Activated naive CD8-positive, alpha-beta T cell (primary cell): ENCODE data around the gene DPM2.
A peak's percentile ranks its signal among the peaks of the same experiment; 100 is the strongest.

Experiments
- H3K27ac Mint-ChIP-seq: one replicate; pipeline ENCODE4 v1.8.0; 2021; ENCODE audit warnings: mixed read lengths
- H3K27me3 Mint-ChIP-seq: one replicate; pipeline ENCODE4 v1.8.0; 2021; ENCODE audit warnings: mixed read lengths
- H3K36me3 Mint-ChIP-seq: one replicate; pipeline ENCODE4 v1.8.0; 2021; ENCODE audit warnings: mixed read lengths
- H3K4me1 Mint-ChIP-seq: one replicate; pipeline ENCODE4 v1.8.0; 2021; ENCODE audit warnings: low read depth, mixed read lengths
- H3K4me3 Mint-ChIP-seq: one replicate; pipeline ENCODE4 v1.8.0; 2021; ENCODE audit warnings: mild to moderate bottlenecking, mixed read lengths
- H3K9me3 Mint-ChIP-seq: one replicate; pipeline ENCODE4 v1.8.0; 2021; ENCODE audit warnings: low read depth, mixed read lengths

Gene DPM2

GRCh38 chr9:127915801-127916719 lies 21.6 kb downstream of the DPM2 start:
- peak overlapping the region; percentile 91 for H3K4me3 Mint-ChIP-seq
- no peaks in the 10 kb centered on the region for H3K9me3 Mint-ChIP-seq
- no peaks in the 10 kb centered on the region for H3K27me3 Mint-ChIP-seq
- H3K36me3 Mint-ChIP-seq = no peaks in the 10 kb centered on the region
- peaks cover 52% of the 10 kb centered on the region for H3K4me1 Mint-ChIP-seq
- H3K27ac Mint-ChIP-seq = peak overlapping the region; percentile 89

GRCh38 chr9:127915325-127915752 lies 22.3 kb downstream of the DPM2 start:
- Mint-ChIP-seq H3K4me1 (peaks cover 57% of the 10 kb centered on the region), H3K27ac (peak overlapping the region; percentile 89), H3K36me3 (no peaks in the 10 kb centered on the region), H3K4me3 (peak overlapping the region; percentile 91), H3K27me3 (no peaks in the 10 kb centered on the region), H3K9me3 (no peaks in the 10 kb centered on the region)

GRCh38 chr9:127913682-127914081 lies 24.0 kb downstream of the DPM2 start:
- Mint-ChIP-seq H3K27me3 (no peaks in the 10 kb centered on the region), H3K4me3 (no peak overlapping the region), H3K27ac (no peak overlapping the region)

GRCh38 chr9:127912882-127913281 lies 24.8 kb downstream of the DPM2 start:
- Mint-ChIP-seq H3K27ac (no peak overlapping the region), H3K4me1 (peaks cover 40% of the 10 kb centered on the region), H3K9me3 (no peaks in the 10 kb centered on the region), H3K36me3 (no peaks in the 10 kb centered on the region), H3K4me3 (no peak overlapping the region), H3K27me3 (no peaks in the 10 kb centered on the region)

More at GRCh38 chr9:127913682-127914081, 24.0 kb downstream of the DPM2 start:
- Mint-ChIP-seq H3K4me1 (peaks cover 48% of the 10 kb centered on the region), H3K36me3 (no peaks in the 10 kb centered on the region), H3K9me3 (no peaks in the 10 kb centered on the region)

- H3K4me3 Mint-ChIP-seq = no peak overlapping the region
- H3K36me3 Mint-ChIP-seq = no peaks in the 10 kb centered on the region
- peaks cover 34% of the 10 kb centered on the region for H3K4me1 Mint-ChIP-seq
- peak overlapping the region; percentile 46 for H3K27ac Mint-ChIP-seq
- H3K9me3 Mint-ChIP-seq = no peaks in the 10 kb centered on the region
- no peaks in the 10 kb centered on the region for H3K27me3 Mint-ChIP-seq
These were observed 25.4 kb downstream of the DPM2 start for GRCh38 chr9:127912296-127912695.

- Mint-ChIP-seq H3K4me3 (no peak overlapping the region), H3K9me3 (no peaks in the 10 kb centered on the region), H3K36me3 (no peaks in the 10 kb centered on the region), H3K27me3 (no peaks in the 10 kb centered on the region), H3K27ac (peak overlapping the region; percentile 79), H3K4me1 (peaks cover 41% of the 10 kb centered on the region)
These were observed 26.9 kb downstream of the DPM2 start for GRCh38 chr9:127910613-127911205.

- Mint-ChIP-seq H3K4me1 (peaks cover 43% of the 10 kb centered on the region), H3K36me3 (no peaks in the 10 kb centered on the region), H3K27me3 (no peaks in the 10 kb centered on the region), H3K27ac (peak overlapping the region; percentile 34), H3K4me3 (no peak overlapping the region), H3K9me3 (no peaks in the 10 kb centered on the region)
These were observed 27.8 kb downstream of the DPM2 start for GRCh38 chr9:127909839-127910273.

GRCh38 chr9:127908660-127908926 lies 29.1 kb downstream of the DPM2 start:
- Mint-ChIP-seq H3K4me1 (peaks cover 51% of the 10 kb centered on the region), H3K27ac (no peak overlapping the region), H3K27me3 (no peaks in the 10 kb centered on the region), H3K9me3 (no peaks in the 10 kb centered on the region), H3K36me3 (no peaks in the 10 kb centered on the region), H3K4me3 (no peak overlapping the region)

GRCh38 chr9:127907867-127908659 lies 29.6 kb downstream of the DPM2 start:
- peak overlapping the region; percentile 35 for H3K27ac Mint-ChIP-seq
- H3K4me3 Mint-ChIP-seq = no peak overlapping the region
- peaks cover 55% of the 10 kb centered on the region for H3K4me1 Mint-ChIP-seq
- no peaks in the 10 kb centered on the region for H3K27me3 Mint-ChIP-seq
- H3K36me3 Mint-ChIP-seq = no peaks in the 10 kb centered on the region
- no peaks in the 10 kb centered on the region for H3K9me3 Mint-ChIP-seq

- Mint-ChIP-seq H3K4me3 (peak overlapping the region; percentile 91), H3K36me3 (no peaks in the 10 kb centered on the region), H3K9me3 (no peaks in the 10 kb centered on the region), H3K4me1 (peaks cover 50% of the 10 kb centered on the region), H3K27me3 (no peaks in the 10 kb centered on the region), H3K27ac (peak overlapping the region; percentile 100)
These were observed 31.9 kb downstream of the DPM2 start for GRCh38 chr9:127905788-127906191.

- peak overlapping the region; percentile 91 for H3K4me3 Mint-ChIP-seq
- no peaks in the 10 kb centered on the region for H3K9me3 Mint-ChIP-seq
- peak overlapping the region; percentile 100 for H3K27ac Mint-ChIP-seq
- H3K4me1 Mint-ChIP-seq = peaks cover 48% of the 10 kb centered on the region
- H3K27me3 Mint-ChIP-seq = no peaks in the 10 kb centered on the region
- no peaks in the 10 kb centered on the region for H3K36me3 Mint-ChIP-seq
These were observed 32.5 kb downstream of the DPM2 start for GRCh38 chr9:127905004-127905728.

GRCh38 chr9:127904561-127905003 lies 33.1 kb downstream of the DPM2 start:
- peak overlapping the region; percentile 100 for H3K27ac Mint-ChIP-seq
- peaks cover 54% of the 10 kb centered on the region for H3K4me1 Mint-ChIP-seq

GRCh38 chr9:127903557-127904475 lies 33.8 kb downstream of the DPM2 start:
- Mint-ChIP-seq H3K4me3 (peak overlapping the region; percentile 91), H3K27me3 (no peaks in the 10 kb centered on the region), H3K4me1 (peaks cover 54% of the 10 kb centered on the region), H3K9me3 (no peaks in the 10 kb centered on the region), H3K27ac (peak overlapping the region; percentile 100), H3K36me3 (no peaks in the 10 kb centered on the region)

More at GRCh38 chr9:127904561-127905003, 33.1 kb downstream of the DPM2 start:
- Mint-ChIP-seq H3K9me3 (no peaks in the 10 kb centered on the region), H3K36me3 (no peaks in the 10 kb centered on the region), H3K4me3 (peak overlapping the region; percentile 91), H3K27me3 (no peaks in the 10 kb centered on the region)
